Measurements from ENCODE around the gene PPP1R3C. TPM values are rescaled to one million over a fixed set of nuclear protein-coding genes. Genes with fewer than 3 reads are reported as not detected.

Gene PPP1R3C
- total RNA-seq, 2 donors from 2014 or later: 0.51 to 0.91 TPM

DNA sequence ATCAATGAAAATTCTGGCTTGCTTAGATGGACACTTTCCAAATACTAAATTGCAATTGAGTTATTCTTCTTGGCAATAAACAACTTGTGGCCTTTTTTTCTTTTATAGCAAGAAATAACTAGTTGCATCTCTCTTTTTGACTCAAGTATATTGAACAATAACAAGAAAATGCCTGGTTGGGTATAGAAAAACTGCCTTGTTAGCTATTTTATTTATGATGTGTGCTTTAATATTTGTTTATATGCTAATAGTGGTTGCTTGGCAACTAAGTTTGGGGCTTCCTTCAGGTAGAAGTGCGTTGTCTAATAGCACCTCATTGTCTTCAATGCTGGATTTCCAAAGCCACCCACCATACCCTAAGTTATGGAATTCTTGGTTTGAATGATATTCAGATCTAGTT is 30.1 kb upstream of the PPP1R3C start:
- DNase-seq: no peak
- no peak overlapping the region for H3K4me3 ChIP-seq (ENCODE audit: low read length)
- no peaks in the 10 kb centered on the region for H3K4me1 ChIP-seq (ENCODE audit: control insufficient read depth, insufficient read depth, low read length)
- H3K27ac Mint-ChIP-seq: no peak overlapping the region
- H3K27ac ChIP-seq (ENCODE audit: low read depth, low read length): no peak overlapping the region
- 100% methylated on average over 1 of the region's 1 CpG; no CpG with 5 or more reads in 1 of the 2 experiments for WGBS, 2 experiments (ENCODE audit: insufficient coverage in 1 of 2, insufficient read length in 1 of 2)
- no peaks in the 10 kb centered on the region for H3K27me3 Mint-ChIP-seq (ENCODE audit: insufficient read depth)
- H3K36me3 ChIP-seq (ENCODE audit: control insufficient read depth, insufficient read depth, low read length): no peaks in the 10 kb centered on the region
- no peaks in the 10 kb centered on the region for H3K27me3 ChIP-seq (ENCODE audit: control insufficient read depth, insufficient read depth, low read length, poor library complexity, severe bottlenecking)
- TF ChIP-seq, protein P1, sequence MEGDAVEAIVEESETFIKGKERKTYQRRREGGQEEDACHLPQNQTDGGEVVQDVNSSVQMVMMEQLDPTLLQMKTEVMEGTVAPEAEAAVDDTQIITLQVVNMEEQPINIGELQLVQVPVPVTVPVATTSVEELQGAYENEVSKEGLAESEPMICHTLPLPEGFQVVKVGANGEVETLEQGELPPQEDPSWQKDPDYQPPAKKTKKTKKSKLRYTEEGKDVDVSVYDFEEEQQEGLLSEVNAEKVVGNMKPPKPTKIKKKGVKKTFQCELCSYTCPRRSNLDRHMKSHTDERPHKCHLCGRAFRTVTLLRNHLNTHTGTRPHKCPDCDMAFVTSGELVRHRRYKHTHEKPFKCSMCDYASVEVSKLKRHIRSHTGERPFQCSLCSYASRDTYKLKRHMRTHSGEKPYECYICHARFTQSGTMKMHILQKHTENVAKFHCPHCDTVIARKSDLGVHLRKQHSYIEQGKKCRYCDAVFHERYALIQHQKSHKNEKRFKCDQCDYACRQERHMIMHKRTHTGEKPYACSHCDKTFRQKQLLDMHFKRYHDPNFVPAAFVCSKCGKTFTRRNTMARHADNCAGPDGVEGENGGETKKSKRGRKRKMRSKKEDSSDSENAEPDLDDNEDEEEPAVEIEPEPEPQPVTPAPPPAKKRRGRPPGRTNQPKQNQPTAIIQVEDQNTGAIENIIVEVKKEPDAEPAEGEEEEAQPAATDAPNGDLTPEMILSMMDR (conservative IDR thresholded peaks at IDR 0.05): no peak
- H3K4me1 Mint-ChIP-seq: no peaks in the 10 kb centered on the region
- no peaks in the 10 kb centered on the region for H3K36me3 Mint-ChIP-seq (ENCODE audit: low read depth)
- peaks cover 5% of the 10 kb centered on the region for H3K9me3 ChIP-seq (ENCODE audit: control insufficient read depth, low read length)
- no peak overlapping the region for H3K9ac ChIP-seq (ENCODE audit: extremely low read depth, low read length, poor library complexity, severe bottlenecking)
- peaks cover 7% of the 10 kb centered on the region for H3K9me3 Mint-ChIP-seq
- no peak overlapping the region for H3K4me3 Mint-ChIP-seq

- Histone ChIP-seq H3K9me3 (ENCODE audit: control insufficient read depth, low read length) (peaks cover 8% of the 10 kb centered on the region), H3K4me3 (ENCODE audit: low read length) (no peak overlapping the region), H3K27me3 (ENCODE audit: control insufficient read depth, insufficient read depth, low read length, poor library complexity, severe bottlenecking) (no peaks in the 10 kb centered on the region), H3K4me1 (ENCODE audit: control insufficient read depth, insufficient read depth, low read length) (no peaks in the 10 kb centered on the region), H3K9ac (ENCODE audit: extremely low read depth, low read length, poor library complexity, severe bottlenecking) (no peak overlapping the region), H3K27ac (ENCODE audit: low read depth, low read length) (peak overlapping the region; percentile 13), H3K36me3 (ENCODE audit: control insufficient read depth, insufficient read depth, low read length) (no peaks in the 10 kb centered on the region)
- H3K4me1 Mint-ChIP-seq: no peaks in the 10 kb centered on the region
- no peaks in the 10 kb centered on the region for H3K36me3 Mint-ChIP-seq (ENCODE audit: low read depth)
- TF ChIP-seq, protein P1 (conservative IDR thresholded peaks at IDR 0.05): no peak
- peaks cover 10% of the 10 kb centered on the region for H3K9me3 Mint-ChIP-seq
- WGBS, 2 experiments (ENCODE audit: insufficient coverage in 1 of 2, insufficient read length in 1 of 2): 87 to 93% methylated on average over 6 of the region's 6 CpGs
- peaks cover 6% of the 10 kb centered on the region for H3K27me3 Mint-ChIP-seq (ENCODE audit: insufficient read depth)
- no peak for DNase-seq
- no peak overlapping the region for H3K4me3 Mint-ChIP-seq
- no peak overlapping the region for H3K27ac Mint-ChIP-seq
Observed at GRCh38 chr10:91653219-91653870, 20.5 kb upstream of the PPP1R3C start.

DNA sequence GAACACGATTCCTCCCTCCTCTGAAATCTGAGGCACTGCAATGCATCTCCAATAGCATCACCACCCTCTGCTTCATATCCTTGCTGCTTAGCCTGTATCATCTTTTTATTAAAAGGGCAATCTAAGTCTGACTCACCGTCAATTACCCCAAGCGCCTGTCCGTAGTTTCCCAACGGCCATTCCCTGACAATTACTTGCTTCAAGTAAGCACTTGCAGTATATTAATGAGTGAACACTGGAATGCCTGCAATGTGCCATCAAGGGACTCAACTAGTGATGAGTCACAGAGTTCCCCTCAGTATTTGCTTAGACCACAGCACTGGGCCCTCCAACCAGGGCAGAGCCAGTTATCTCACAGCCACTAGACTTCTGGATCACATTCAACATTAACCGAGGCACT is 19.5 kb upstream of the PPP1R3C start:
- H3K9me3 ChIP-seq (ENCODE audit: control insufficient read depth, low read length): peaks cover under 1% of the 10 kb centered on the region
- no peak overlapping the region for H3K27ac ChIP-seq (ENCODE audit: low read depth, low read length)
- TF ChIP-seq, protein P1 (conservative IDR thresholded peaks at IDR 0.05): no peak
- Mint-ChIP-seq H3K4me1 (no peaks in the 10 kb centered on the region), H3K36me3 (ENCODE audit: low read depth) (no peaks in the 10 kb centered on the region), H3K9me3 (peaks cover 1% of the 10 kb centered on the region), H3K27ac (no peak overlapping the region), H3K4me3 (no peak overlapping the region), H3K27me3 (ENCODE audit: insufficient read depth) (peaks cover 12% of the 10 kb centered on the region)
- H3K4me3 ChIP-seq (ENCODE audit: low read length): no peak overlapping the region
- WGBS, 2 experiments (ENCODE audit: insufficient coverage in 1 of 2, insufficient read length in 1 of 2): 89 to 100% methylated on average over 1 to 6 of the region's 6 CpGs
- no peaks in the 10 kb centered on the region for H3K36me3 ChIP-seq (ENCODE audit: control insufficient read depth, insufficient read depth, low read length)
- H3K4me1 ChIP-seq (ENCODE audit: control insufficient read depth, insufficient read depth, low read length): no peaks in the 10 kb centered on the region
- no peak overlapping the region for H3K9ac ChIP-seq (ENCODE audit: extremely low read depth, low read length, poor library complexity, severe bottlenecking)
- DNase-seq: no peak
- no peaks in the 10 kb centered on the region for H3K27me3 ChIP-seq (ENCODE audit: control insufficient read depth, insufficient read depth, low read length, poor library complexity, severe bottlenecking)

Data from endodermal cell (in vitro differentiated cells).